Adrenal gland (tissue), 5 donors: ENCODE measurements around the gene FXYD1.

Source experiments
- CTCF ChIP-seq, 6 experiments: fragments of 450-650 bp in 4 of 6; fragments of 200-600 bp in 2 of 6; sonication (generic) in 1 of 6; IDR thresholded peaks; 1 replicate in 5 of 6; 2 replicates in 1 of 6; pipeline versions ENCODE4 v1.5.1 to v1.8.0; 2016 to 2021; ENCODE audit warnings: antibody characterized with exemption in 6 of 6, mild to moderate bottlenecking in 2 of 6, moderate library complexity in 1 of 6
- POLR2A ChIP-seq, 2 donors: fragments of 450-650 bp; IDR thresholded peaks; one replicate each; pipeline ENCODE4 v1.6.1; 2017; ENCODE audit warnings: antibody characterized with exemption in 2 of 2, mild to moderate bottlenecking in 2 of 2, moderate library complexity in 1 of 2
- donor health status: DM: no; HTN: no; CAD: no.

- TF ChIP-seq CTCF (IDR thresholded peaks at IDR 0.05): no peak
- TF ChIP-seq POLR2A (IDR thresholded peaks at IDR 0.05): peak; percentile 53 to 57
Measured at GRCh38 chr19:35124098-35125060, 14.2 kb upstream of the FXYD1 start.
